Measurements from ENCODE around the gene HPSE. TPM values are rescaled to one million over a fixed set of nuclear protein-coding genes. Genes with fewer than 3 reads are reported as not detected.
"Not testable (repeated sequence)": the region's sequence is repeated elsewhere in the genome, so short reads cannot be mapped to it uniquely, and the experiment has no call there.

HPSE gene
- total RNA-seq, 4 donors from 2014 or later, result 0.05 to 0.42 (median 0.25) TPM

DNA sequence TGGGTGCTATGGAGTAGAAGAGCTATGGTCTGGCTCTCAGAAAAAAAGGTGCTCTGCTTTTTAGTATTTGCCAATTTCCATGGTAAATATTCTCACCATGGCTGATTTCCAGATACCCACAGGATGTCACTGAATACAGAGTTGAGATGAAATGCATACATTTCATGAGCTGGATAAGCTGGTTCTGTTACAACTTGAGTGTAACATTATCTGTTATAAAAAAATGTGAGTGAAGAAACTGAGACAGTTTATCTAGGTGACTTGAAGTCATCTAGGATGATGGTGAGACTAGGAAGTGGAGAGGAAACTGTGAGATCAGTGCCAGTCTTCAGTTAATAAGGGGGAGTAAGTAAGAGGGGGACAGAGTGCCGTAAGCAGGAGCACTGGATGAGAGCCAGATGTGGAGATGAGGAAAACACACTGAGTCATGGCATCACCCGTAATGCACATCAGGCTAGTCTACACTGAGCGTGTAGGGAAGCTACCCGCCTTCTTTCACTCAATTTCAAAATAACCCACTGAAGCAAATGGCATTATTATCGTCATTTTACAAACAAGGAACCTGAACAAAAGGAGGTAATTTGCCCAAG, 5.0 kb downstream of the HPSE start:
- intact Hi-C loops (cut with DNase I; ENCODE audit: low total_unique reads) (no loop called here), in situ Hi-C loops (cut with MboI; ENCODE audit: low sequenced_read_pairs in 4 of 4) (no loop called here)
- Histone ChIP-seq H3K27me3 (peaks cover 2 to 15% (median 7%) of the 10 kb centered on the region in 3 donors), H3K36me3 (no peaks in the 10 kb centered on the region), H3K9me3 (no peaks in the 10 kb centered on the region), H3K4me3 (no peak overlapping the region), H3K27ac (no peak overlapping the region), H3K4me1 (peaks cover 0 to 3% of the 10 kb centered on the region in 2 donors)
- TF ChIP-seq POLR2A (IDR thresholded peaks at IDR 0.05), result no peak
- TF ChIP-seq, protein P1, sequence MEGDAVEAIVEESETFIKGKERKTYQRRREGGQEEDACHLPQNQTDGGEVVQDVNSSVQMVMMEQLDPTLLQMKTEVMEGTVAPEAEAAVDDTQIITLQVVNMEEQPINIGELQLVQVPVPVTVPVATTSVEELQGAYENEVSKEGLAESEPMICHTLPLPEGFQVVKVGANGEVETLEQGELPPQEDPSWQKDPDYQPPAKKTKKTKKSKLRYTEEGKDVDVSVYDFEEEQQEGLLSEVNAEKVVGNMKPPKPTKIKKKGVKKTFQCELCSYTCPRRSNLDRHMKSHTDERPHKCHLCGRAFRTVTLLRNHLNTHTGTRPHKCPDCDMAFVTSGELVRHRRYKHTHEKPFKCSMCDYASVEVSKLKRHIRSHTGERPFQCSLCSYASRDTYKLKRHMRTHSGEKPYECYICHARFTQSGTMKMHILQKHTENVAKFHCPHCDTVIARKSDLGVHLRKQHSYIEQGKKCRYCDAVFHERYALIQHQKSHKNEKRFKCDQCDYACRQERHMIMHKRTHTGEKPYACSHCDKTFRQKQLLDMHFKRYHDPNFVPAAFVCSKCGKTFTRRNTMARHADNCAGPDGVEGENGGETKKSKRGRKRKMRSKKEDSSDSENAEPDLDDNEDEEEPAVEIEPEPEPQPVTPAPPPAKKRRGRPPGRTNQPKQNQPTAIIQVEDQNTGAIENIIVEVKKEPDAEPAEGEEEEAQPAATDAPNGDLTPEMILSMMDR (IDR thresholded peaks at IDR 0.05 in 4 of 5, conservative IDR thresholded peaks at IDR 0.05 in 1 of 5), result no peak
- DNase-seq (no peak), ATAC-seq (no peak)

DNA sequence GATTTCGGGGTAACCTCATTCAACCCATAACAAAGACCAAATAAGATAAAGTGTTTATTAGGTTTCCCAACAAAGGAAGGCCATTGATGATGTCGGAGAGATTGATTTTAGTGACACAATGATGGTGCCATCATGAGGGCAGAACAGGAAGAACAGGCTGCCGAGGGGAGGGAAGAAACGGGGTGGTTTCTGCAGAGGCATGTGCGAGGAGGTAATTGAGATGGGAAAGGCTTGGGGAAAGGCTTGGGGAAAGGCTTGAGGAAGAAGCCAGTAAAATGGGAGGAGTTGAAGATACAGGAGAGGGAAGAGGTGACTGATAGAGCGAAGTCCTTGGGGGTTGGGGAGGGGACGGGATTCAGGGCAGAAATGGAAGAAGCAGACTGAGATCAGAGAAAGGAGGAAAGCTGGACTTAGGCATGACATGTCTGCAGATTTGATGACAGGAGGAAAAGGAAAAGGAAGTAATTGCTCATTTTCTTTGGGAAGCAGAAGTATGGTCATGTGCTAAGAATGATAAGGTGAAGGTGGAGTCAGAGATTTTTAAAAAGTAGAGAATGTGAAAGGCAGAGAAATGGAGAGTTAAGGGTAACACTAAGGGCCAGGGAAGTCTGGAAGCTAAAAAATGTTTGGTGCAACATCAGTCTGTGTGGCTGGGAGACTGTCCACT, 6.0 kb downstream of the HPSE start:
- no peak overlapping the region for H3K4me3 ChIP-seq
- no peak overlapping the region for H3K27ac ChIP-seq
- no peaks in the 10 kb centered on the region for H3K9me3 ChIP-seq
- in situ Hi-C loops (cut with MboI; ENCODE audit: low sequenced_read_pairs in 4 of 4), result no loop called here
- H3K36me3 ChIP-seq, result no peaks in the 10 kb centered on the region
- peaks cover 0 to 6% (median 0%) of the 10 kb centered on the region in 3 donors for H3K27me3 ChIP-seq
- DNase-seq (no peak), ATAC-seq (no peak)
- TF ChIP-seq, protein P1 (IDR thresholded peaks at IDR 0.05 in 4 of 5, conservative IDR thresholded peaks at IDR 0.05 in 1 of 5), result no peak
- no peak for TF ChIP-seq POLR2A (IDR thresholded peaks at IDR 0.05)
- H3K4me1 ChIP-seq, result no peaks in the 10 kb centered on the region
- intact Hi-C loops (cut with DNase I; ENCODE audit: low total_unique reads), result no loop called here

DNA sequence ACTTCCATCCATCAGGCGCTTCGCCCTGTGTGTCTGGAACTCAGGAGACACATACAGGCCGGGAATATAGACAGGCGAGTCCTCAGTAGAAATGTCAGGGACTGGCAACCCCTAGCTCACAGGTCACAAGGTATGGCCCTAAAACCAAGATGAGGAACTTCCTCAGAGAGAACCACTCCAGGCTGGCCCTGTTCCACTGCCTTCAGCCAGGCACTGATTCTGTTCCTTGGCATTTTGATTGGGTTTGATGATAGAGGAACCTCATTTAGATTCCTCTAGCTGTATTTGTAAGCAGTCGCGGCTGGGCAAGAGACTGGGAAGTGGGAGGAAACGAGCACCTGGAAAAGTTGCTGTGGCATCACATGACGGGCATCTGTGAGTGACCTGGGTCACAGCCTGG, 8.1 kb downstream of the HPSE start:
- TF ChIP-seq, protein P1 (IDR thresholded peaks at IDR 0.05 in 4 of 5, conservative IDR thresholded peaks at IDR 0.05 in 1 of 5), result no peak
- no peak for TF ChIP-seq POLR2A (IDR thresholded peaks at IDR 0.05)

DNA sequence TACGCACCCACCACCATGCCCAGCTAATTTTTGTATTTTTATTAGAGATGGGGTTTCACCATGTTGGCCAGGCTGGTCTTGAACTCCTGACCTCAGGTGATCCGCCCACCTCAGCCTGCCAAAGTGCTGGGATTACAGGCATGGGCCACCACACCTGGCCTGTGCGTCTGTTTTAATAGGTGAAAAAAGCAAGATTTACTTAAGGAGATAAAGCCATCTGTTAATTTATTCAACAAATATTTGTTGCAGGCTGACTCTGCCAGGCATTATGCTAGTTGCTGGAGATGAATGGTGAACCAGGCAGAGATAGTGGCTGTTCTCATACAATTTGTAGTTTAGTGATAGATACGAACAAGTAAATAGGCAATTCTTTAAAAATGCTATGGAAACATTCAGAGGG, 9.3 kb downstream of the HPSE start:
- in situ Hi-C loops (cut with MboI; ENCODE audit: low sequenced_read_pairs in 4 of 4); H3K27ac ChIP-seq; H3K4me1 ChIP-seq; ATAC-seq; H3K27me3 ChIP-seq; H3K9me3 ChIP-seq; DNase-seq; intact Hi-C loops (cut with DNase I; ENCODE audit: low total_unique reads); H3K36me3 ChIP-seq; H3K4me3 ChIP-seq: not testable (repeated sequence)

More for the DNA sequence above, 8.1 kb downstream of the HPSE start:
- Histone ChIP-seq H3K9me3 (no peaks in the 10 kb centered on the region), H3K27ac (no peak overlapping the region), H3K4me1 (no peaks in the 10 kb centered on the region), H3K4me3 (no peak overlapping the region), H3K27me3 (no peaks in the 10 kb centered on the region), H3K36me3 (no peaks in the 10 kb centered on the region)
- DNase-seq (no peak), ATAC-seq (no peak)
- intact Hi-C loops (cut with DNase I; ENCODE audit: low total_unique reads) (no loop called here), in situ Hi-C loops (cut with MboI; ENCODE audit: low sequenced_read_pairs in 4 of 4) (no loop called here)

DNA sequence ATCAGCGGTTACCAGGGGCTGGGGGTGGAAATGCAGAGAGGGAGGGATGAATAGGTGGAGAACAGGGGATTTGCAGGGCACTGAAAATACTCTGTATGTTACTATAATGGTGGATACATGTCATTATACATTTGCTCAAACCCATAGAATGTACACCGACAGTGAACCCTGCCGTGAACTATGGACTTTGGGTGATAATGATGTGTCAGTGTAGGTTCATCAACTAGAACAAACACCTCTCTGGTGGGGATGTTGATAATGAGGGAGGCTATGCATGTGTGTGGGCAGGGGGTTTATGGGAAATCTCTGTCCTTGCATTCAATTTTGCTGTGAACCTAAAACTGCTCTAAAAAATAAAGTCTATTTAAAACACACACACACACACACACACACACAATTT, 11.5 kb downstream of the HPSE start:
- Histone ChIP-seq H3K4me1 (no peaks in the 10 kb centered on the region), H3K9me3 (no peaks in the 10 kb centered on the region), H3K4me3 (no peak overlapping the region), H3K36me3 (no peaks in the 10 kb centered on the region), H3K27me3 (no peaks in the 10 kb centered on the region), H3K27ac (no peak overlapping the region)
- TF ChIP-seq, protein P1 (IDR thresholded peaks at IDR 0.05 in 4 of 5, conservative IDR thresholded peaks at IDR 0.05 in 1 of 5), result no peak
- TF ChIP-seq POLR2A (IDR thresholded peaks at IDR 0.05), result no peak
- no peak for DNase-seq
- in situ Hi-C loops (cut with MboI; ENCODE audit: low sequenced_read_pairs in 4 of 4) (no loop called here), intact Hi-C loops (cut with DNase I; ENCODE audit: low total_unique reads) (no loop called here)
- ATAC-seq, result no peak
